PFSK-1 (cell line): ENCODE measurements around the gene ABHD16B.

Source experiments
- FOXP2 ChIP-seq: optimal IDR thresholded peaks from 2 replicates; pipeline ENCODE3; 2011; ENCODE audit warnings: borderline replicate concordance, control low read depth, inconsistent platforms; ENCODE audit not compliant: insufficient read depth; ENCODE audit errors: extremely low read length, extremely low read depth
- POLR2AphosphoS5 ChIP-seq: IDR thresholded peaks from 2 replicates; pipeline ENCODE4 v1.6.1; 2012; ENCODE audit warnings: low read depth, mild to moderate bottlenecking, control low read depth, low read length, moderate library complexity
- REST ChIP-seq, 2 experiments: IDR thresholded peaks; 2 replicates each; pipeline versions ENCODE4 v1.6.1 to v1.8.0; 2011 to 2012; ENCODE audit warnings: low read depth in 2 of 2, low read length in 2 of 2, control low read depth in 1 of 2, inconsistent platforms in 1 of 2, mild to moderate bottlenecking in 1 of 2, moderate library complexity in 1 of 2; ENCODE audit not compliant: insufficient read depth in 1 of 2
- SIN3A ChIP-seq: IDR thresholded peaks from 2 replicates; pipeline ENCODE4 v1.6.1; 2012; ENCODE audit warnings: mild to moderate bottlenecking, low read length, moderate library complexity, borderline replicate concordance; ENCODE audit not compliant: insufficient read depth
- TAF1 ChIP-seq: IDR thresholded peaks from 2 replicates; pipeline ENCODE4 v1.6.1; 2012; ENCODE audit warnings: low read length, control low read depth, borderline replicate concordance; ENCODE audit not compliant: insufficient read depth

DNA sequence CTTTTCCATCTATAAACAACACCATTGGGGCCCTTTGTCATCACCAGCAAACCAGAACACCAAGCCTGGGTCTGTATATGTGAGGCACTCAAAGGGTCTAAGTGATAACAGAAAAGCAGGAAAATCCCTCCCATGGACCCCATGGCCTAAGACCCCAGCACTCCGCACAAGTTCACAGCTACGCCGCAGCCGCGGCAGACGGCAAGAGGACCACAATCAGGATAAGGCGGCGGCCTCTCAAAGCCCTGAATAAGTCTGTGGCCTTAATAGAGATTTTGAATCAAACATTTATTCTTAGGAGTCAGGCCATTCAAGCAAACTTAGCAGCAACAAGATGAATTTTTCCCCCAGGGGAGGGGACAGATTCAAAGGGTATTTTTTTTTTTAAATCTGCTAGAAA, 33.2 kb upstream of the ABHD16B start:
- no peak for TF ChIP-seq POLR2AphosphoS5
- TF ChIP-seq TAF1, result no peak
- TF ChIP-seq REST (IDR thresholded peaks at IDR 0.05; ENCODE audit: insufficient read depth in 1 of 2, low read depth in 2 of 2, low read length in 2 of 2), result no peak
- no peak for TF ChIP-seq SIN3A
- no peak for TF ChIP-seq FOXP2
